HepG2 (cell line): ENCODE results near the gene TRIAP1. TPM values are rescaled to one million over a fixed set of nuclear protein-coding genes. Genes with fewer than 3 reads are reported as not detected.

Source experiments
- ATAC-seq: fragments of 200-7000 bp; cut with Tn5 transposase; 3 replicates; pipeline ENCODE4 v1.9.1; 2020; ENCODE audit warnings: mild to moderate bottlenecking, moderate library complexity
- BruUV-seq: library from RNA; stranded (reverse); fragments of 400-500 nt; replicated peaks from 2 replicates; lab custom pipeline; 2021; lab: Mats Ljungman, UMichigan
- CTCF ChIA-PET: fragments of 300-600 bp; formaldehyde crosslinking; extraction: SDS; loops from one replicate; lab custom pipeline; 2021; ENCODE audit warnings: low total read pairs, inconsistent platforms, low intra/inter-chr PET ratio; lab: Yijun Ruan, JAX
- POLR2A ChIA-PET: fragments of 350-600 bp; sonication (Branson Sonifier 250); formaldehyde crosslinking; loops from one replicate; lab custom pipeline; 2020; ENCODE audit warnings: antibody characterized with exemption, inconsistent platforms; lab: Yijun Ruan, JAX
- DNase-seq: peaks from one replicate; pipeline ENCODE4 v3.0.0-alpha.2; 2015; ENCODE audit warnings: low spot score
- FAIRE-seq: peaks from 3 replicates; lab custom pipeline; 2011; peaks lifted over from hg19 to GRCh38; lab: Jason Lieb, UNC
- H2AFZ ChIP-seq: one replicate; pipeline ENCODE4 v1.6.1; 2011; ENCODE audit warnings: low read length, inconsistent platforms
- H3K27ac ChIP-seq: fragments of 300-600 bp; 3 replicates; pipeline ENCODE4 v1.8.0; 2011; ENCODE audit warnings: mixed run types, mild to moderate bottlenecking, mixed read lengths, low read length, inconsistent platforms; ENCODE audit not compliant: insufficient read depth; ENCODE audit errors: extremely low read length
- H3K27me3 ChIP-seq, 2 experiments: fragments of 200-600 bp in 1 of 2; 2 replicates in 1 of 2; 3 replicates in 1 of 2; pipeline versions ENCODE4 v1.6.0 to v1.8.0; 2011; ENCODE audit warnings: low read length in 2 of 2, mild to moderate bottlenecking in 2 of 2, moderate library complexity in 2 of 2, inconsistent platforms in 1 of 2; ENCODE audit not compliant: insufficient read depth in 2 of 2, control insufficient read depth in 1 of 2
- H3K36me3 ChIP-seq, 2 experiments: fragments of 200-600 bp in 1 of 2; replicated peaks in 1 of 2; 2 replicates in 1 of 2; 3 replicates in 1 of 2; pipeline versions ENCODE4 v1.5.1 to v1.8.0; 2011; ENCODE audit warnings: low read length in 2 of 2, inconsistent platforms in 1 of 2; ENCODE audit not compliant: insufficient read depth in 2 of 2, control insufficient read depth in 1 of 2
- H3K4me1 ChIP-seq: 2 replicates; pipeline ENCODE4 v1.5.1; 2012; ENCODE audit warnings: low read length, inconsistent platforms; ENCODE audit not compliant: insufficient read depth
- H3K4me2 ChIP-seq: 2 replicates; pipeline ENCODE4 v1.6.0; 2011; ENCODE audit warnings: low read depth, low read length, inconsistent platforms
- H3K4me3 ChIP-seq, 3 experiments: fragments of 200-600 bp in 1 of 3; sonication (generic), shearing (Covaris generic) in 1 of 3; replicated peaks in 1 of 3; 2 replicates each; pipeline ENCODE4 v1.5.1; 2011 to 2016; ENCODE audit warnings: low read length in 3 of 3, inconsistent platforms in 2 of 3, low read depth in 2 of 3, mild to moderate bottlenecking in 2 of 3, control low read depth in 1 of 3, mixed read lengths in 1 of 3; ENCODE audit not compliant: insufficient read depth in 1 of 3
- H3K79me2 ChIP-seq: one replicate; pipeline ENCODE4 v1.6.1; 2011; ENCODE audit warnings: low read length, inconsistent platforms; ENCODE audit not compliant: insufficient read depth
- H3K9ac ChIP-seq: 2 replicates; pipeline ENCODE4 v1.6.0; 2011; ENCODE audit warnings: mild to moderate bottlenecking, low read depth, low read length, inconsistent platforms; ENCODE audit not compliant: insufficient read depth
- H3K9me3 ChIP-seq: 2 replicates; pipeline ENCODE4 v1.5.1; 2012; ENCODE audit warnings: mild to moderate bottlenecking, low read length
- H4K20me1 ChIP-seq: 2 replicates; pipeline ENCODE4 v1.6.0; 2011; ENCODE audit warnings: inconsistent platforms, mild to moderate bottlenecking, low read length, moderate library complexity; ENCODE audit not compliant: insufficient read depth
- GZF1 ChIP-seq: sonication (generic); formaldehyde crosslinking; IDR thresholded peaks from 2 replicates; pipeline ENCODE4 v1.5.1; 2020; ENCODE audit warnings: mild to moderate bottlenecking, missing genetic modification reagents
- KDM5A ChIP-seq: fragments of 200-600 bp; sonication (generic); IDR thresholded peaks from 2 replicates; pipeline ENCODE4 v1.7.0; 2018; ENCODE audit warnings: antibody characterized with exemption, mild to moderate bottlenecking, low read length, borderline replicate concordance
- ZBTB42 ChIP-seq: sonication (generic); formaldehyde crosslinking; IDR thresholded peaks from 2 replicates; pipeline ENCODE4 v1.5.0; 2020; ENCODE audit warnings: mild to moderate bottlenecking, missing genetic modification reagents
- ZNF235 ChIP-seq: sonication (generic); formaldehyde crosslinking; IDR thresholded peaks from 2 replicates; pipeline ENCODE4 v1.8.1; 2023; ENCODE audit warnings: mild to moderate bottlenecking, missing genetic modification reagents, borderline replicate concordance
- ZNF546 ChIP-seq: sonication (generic); formaldehyde crosslinking; conservative IDR thresholded peaks from 2 replicates; pipeline ENCODE4 v1.8.1; 2023; ENCODE audit warnings: mild to moderate bottlenecking, missing genetic modification reagents
- WGBS: methylation state at CpG from one replicate; pipeline ENCODE4 v1.1.6; 2017; ENCODE audit warnings: low lambda C conversion rate; 5-methylcytosine and 5-hydroxymethylcytosine counted together
- in situ Hi-C: cut with HindIII; loops from 2 replicates; pipeline ENCODE4 v1.10.0; 2017; ENCODE audit warnings: low pct_unique_long_range_greater_than_20kb; ENCODE audit not compliant: extremely low pct_ligation_motif_present
- intact Hi-C: fragments of 100-400 bp; cut with micrococcal nuclease; formaldehyde crosslinking; loops from one replicate; pipeline ENCODE4 v1.10.0; 2022; ENCODE audit not compliant: unreplicated experiment
- polyA plus RNA-seq, 8 experiments: library from polyadenylated mRNA; depleted of rRNA in 3 of 8; stranded (reverse) in 7 of 8; unstranded in 1 of 8; fragments of >200 nt; fragmentation: Illumina TruSeq in 4 of 8; extraction: Trizol in 4 of 8; gene quantifications; 2 replicates each; pipeline versions ENCODE4 v1.2.1 to v1.2.3, GENCODE V29; 2011 to 2016; ENCODE audit warnings: low read depth in 4 of 8, missing spikeins in 1 of 8, mixed read lengths in 1 of 8; ENCODE audit not compliant: insufficient read depth in 1 of 8
- total RNA-seq, 5 experiments: library from RNA; depleted of rRNA; stranded (reverse); fragments of >200 nt; fragmentation: Illumina TruSeq; extraction: Trizol; gene quantifications; 2 replicates each; pipeline ENCODE4 v1.2.3, GENCODE V29; 2016; ENCODE audit warnings: low read depth in 1 of 5
- TF ChIP-seq, protein P1 (sequence below): sonication (generic); formaldehyde crosslinking; IDR thresholded peaks from 2 replicates; pipeline ENCODE4 v1.8.0; 2022; ENCODE audit warnings: missing genetic modification reagents, low read depth, mild to moderate bottlenecking, borderline replicate concordance
- TF ChIP-seq, protein P2 (sequence below): sonication (generic); formaldehyde crosslinking; IDR thresholded peaks from 2 replicates; pipeline ENCODE4 v1.4.0; 2020; ENCODE audit warnings: low read depth, mild to moderate bottlenecking, missing genetic modification reagents

Gene TRIAP1
- total and polyA plus RNA-seq, 2 of the 13 experiments (the other 11 are each of a cell fraction or from before 2014, with no cell fraction given), result 55.0 to 117 TPM

DNA sequence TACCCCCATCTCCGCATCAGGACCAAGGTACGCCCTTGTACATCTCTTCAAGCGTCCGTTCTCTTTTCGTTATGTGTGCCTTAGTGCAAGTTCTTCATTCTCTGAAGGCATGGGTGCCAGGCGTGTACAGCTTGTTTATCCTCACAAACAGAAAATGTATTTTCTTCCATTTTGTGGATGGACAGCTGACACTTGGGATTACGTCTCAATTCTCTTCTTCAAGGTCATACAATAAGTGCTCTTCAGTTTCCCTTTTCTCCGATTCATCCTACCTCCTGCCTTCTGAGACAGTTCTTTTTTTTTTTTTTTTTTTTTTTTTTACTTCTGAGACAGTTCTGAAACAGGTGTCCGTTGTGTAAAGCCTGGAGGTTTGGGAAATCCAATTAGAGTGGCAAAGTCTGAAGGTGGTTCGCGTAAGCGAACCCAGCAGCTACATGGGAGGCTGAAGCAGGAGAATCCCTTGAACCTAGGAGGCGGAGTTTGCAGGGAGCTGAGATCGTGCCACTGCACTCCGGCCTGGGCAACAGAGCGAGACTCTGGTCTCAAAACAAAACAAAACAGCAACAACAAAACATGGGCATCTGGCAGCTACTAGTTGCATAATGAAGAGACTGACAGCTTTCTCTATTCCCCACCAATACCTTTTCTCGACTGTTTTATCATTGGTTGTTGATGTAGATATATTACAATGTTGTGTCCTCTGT is 7.5 kb downstream of the TRIAP1 start:
- peaks cover 27% of the 10 kb centered on the region for H3K4me1 ChIP-seq
- no peaks in the 10 kb centered on the region; a peak in 1 of 5 replicates for H3K27me3 ChIP-seq
- H3K36me3 ChIP-seq, result peaks cover 6 to 18% of the 10 kb centered on the region in 2 experiments; a peak in 3 of 5 replicates
- CTCF ChIA-PET, result interaction anchor here (1.2 kb wide), 1 partner anchor 31 kb away, joined by 3 read pairs; the partner anchor contains the start of gene SRSF9
- no peak for FAIRE-seq
- in situ Hi-C loops, result loop anchor here (10.0 kb wide), 1 partner anchor 114 kb away; the partner anchor contains the start of gene PLA2G1B
- no peaks in the 10 kb centered on the region for H3K9me3 ChIP-seq
- TF ChIP-seq ZNF235 (CRISPR knock-in tag) (no peak), ZNF546 (0 out of 2 replicates have a peak, but pooled peaks have one; percentile 12), GZF1 (CRISPR knock-in tag) (0 out of 2 replicates have a peak, but pooled peaks have one; percentile 20), KDM5A (peak; percentile 18; the same call in 1 of the 2 replicates), ZBTB42 (CRISPR knock-in tag) (0 out of 2 replicates have a peak, but pooled peaks have one; percentile 21)
- TF ChIP-seq, protein P1, sequence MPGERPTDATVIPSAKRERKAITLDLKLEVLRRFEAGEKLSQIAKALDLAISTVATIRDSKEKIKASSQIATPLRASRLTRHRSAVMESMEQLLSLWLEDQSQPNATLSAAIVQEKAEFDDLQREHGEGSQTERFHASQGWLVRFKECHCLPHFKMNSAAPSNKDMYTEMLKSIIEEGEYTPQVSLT (CRISPR knock-in tag), result 0 out of 2 replicates have a peak, but pooled peaks have one; percentile 48
- TF ChIP-seq, protein P2, sequence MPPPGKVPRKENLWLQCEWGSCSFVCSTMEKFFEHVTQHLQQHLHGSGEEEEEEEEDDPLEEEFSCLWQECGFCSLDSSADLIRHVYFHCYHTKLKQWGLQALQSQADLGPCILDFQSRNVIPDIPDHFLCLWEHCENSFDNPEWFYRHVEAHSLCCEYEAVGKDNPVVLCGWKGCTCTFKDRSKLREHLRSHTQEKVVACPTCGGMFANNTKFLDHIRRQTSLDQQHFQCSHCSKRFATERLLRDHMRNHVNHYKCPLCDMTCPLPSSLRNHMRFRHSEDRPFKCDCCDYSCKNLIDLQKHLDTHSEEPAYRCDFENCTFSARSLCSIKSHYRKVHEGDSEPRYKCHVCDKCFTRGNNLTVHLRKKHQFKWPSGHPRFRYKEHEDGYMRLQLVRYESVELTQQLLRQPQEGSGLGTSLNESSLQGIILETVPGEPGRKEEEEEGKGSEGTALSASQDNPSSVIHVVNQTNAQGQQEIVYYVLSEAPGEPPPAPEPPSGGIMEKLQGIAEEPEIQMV (CRISPR knock-in tag), result no peak
- TF ChIP-seq, all 625 proteins: peak for 5
- Histone ChIP-seq H3K9ac (peak overlapping the region; percentile 79), H2AFZ (no peak overlapping the region), H3K4me2 (peak overlapping the region; percentile 90), H3K4me3 (peak overlapping the region; percentile 85 to 96 (median 90)), H3K27ac (peak overlapping the region; percentile 52), H4K20me1 (peaks cover 16% of the 10 kb centered on the region; the same call in 1 of the 2 replicates), H3K79me2 (peaks cover 24% of the 10 kb centered on the region)
- BruUV-seq, result TSS peak; percentile 77
- ATAC-seq (peak; percentile 20), DNase-seq (no peak)
- WGBS, result 16% methylated on average over 15 of the region's 17 CpGs
- POLR2A ChIA-PET, result interaction anchor here (0.7 to 1.4 kb wide), 4 partner anchors 7 to 237 kb away, joined by 3 to 8 read pairs (median 6); partner anchors contain the start of gene RPLP0
- intact Hi-C loops, result loop anchor here (2.0 to 10.0 kb wide), 2 partner anchors 28 to 114 kb away; partner anchors contain the start of gene PLA2G1B
